EL (cell line): ENCODE measurements around the gene PTGR1.
A peak's percentile ranks its signal among the peaks of the same experiment; 100 is the strongest.
"Not testable (repeated sequence)": the region's sequence is repeated elsewhere in the genome, so short reads cannot be mapped to it uniquely, and the experiment has no call there.

Experiments
- DNase-seq: peaks from one replicate; pipeline ENCODE4 v3.0.0-alpha.2; 2016

Gene PTGR1

DNA sequence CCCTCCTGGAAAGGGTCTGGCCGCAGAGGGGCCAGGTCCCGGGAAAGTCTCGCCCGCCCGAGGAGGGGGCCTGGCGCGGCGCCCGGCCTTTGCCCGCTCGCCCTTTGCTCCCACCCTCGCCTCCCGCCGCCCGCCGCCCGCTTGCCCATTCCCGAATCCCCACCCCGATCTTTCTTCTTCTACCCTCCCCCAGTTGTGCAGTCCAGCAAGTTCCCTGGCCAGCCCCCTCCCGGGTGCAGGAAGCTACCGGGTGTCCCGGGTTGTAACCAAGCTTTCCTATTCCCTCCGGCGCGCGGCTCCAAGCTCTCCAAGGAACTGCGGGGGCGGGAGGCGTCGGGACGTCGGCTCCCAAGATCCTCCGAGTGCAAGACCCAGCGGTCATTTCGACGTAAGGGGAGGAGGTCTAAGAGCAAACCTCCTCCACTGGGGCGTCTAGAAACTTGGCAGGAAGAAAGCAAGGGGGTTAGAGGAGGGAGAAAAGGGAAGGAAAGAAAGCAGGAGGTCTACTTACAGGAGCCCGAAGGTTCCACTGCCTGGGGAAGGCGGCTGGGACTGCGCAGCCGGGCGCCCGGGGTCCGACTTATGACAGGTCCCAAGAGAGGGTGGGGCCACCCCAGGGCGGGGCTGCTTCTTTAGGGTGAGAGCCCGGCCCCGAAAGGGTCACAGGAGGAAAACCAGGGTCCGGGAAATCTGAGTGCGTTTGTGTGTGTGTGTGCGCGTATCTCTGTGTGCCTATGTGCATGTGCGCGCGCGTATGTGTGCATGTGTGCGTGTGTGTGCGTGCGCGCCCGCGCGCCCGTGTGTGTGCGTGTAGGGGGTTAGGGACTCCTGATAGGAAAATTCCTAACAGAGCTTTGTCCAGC is at the start of gene PTGR1:
TSS of gene PTGR1 (minus strand) at position 556 of the 863 bp plus-strand sequence. CDS start 2,225 bp downstream, outside the sequence.
- peak; percentile 90 for DNase-seq

DNA sequence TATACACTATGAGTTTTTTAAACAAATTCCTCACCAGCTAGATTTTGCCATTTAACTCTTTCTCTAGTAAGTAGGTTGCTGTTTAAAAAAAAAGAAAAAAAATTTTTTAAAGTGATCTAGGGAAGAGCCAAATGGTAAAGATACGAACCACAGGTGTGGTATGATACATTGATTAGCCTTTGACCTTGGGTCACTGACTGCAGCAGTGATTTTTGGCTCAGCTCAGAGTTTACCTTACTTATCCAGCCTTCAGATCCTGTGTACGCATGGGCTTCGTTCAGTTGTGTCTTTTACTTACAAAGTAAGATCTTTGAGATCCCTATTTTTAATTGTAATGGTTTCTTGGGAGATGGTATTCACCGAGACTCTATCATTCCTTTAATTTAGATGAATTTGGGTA is 49.6 kb upstream of the PTGR1 start:
- no peak for DNase-seq

DNA sequence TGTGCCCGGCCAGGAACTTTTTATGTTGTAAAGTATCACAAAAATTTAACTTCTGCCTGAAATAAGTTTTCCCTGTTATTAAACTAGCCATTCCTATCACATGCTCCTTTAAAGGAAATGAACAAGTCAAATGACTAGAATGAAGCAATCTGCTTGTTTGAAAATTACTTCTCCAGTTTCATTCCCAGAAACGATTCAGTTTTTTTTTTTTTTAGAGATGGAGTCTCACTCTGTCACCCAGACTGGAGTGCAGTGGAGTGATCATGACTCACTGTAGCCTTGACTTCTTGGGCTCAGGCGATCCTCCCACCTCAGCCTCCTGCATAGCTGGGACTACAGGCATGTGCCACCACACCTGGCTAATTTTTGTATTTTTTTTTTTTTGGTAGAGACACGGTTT is 48.6 kb upstream of the PTGR1 start:
- no peak for DNase-seq

DNA sequence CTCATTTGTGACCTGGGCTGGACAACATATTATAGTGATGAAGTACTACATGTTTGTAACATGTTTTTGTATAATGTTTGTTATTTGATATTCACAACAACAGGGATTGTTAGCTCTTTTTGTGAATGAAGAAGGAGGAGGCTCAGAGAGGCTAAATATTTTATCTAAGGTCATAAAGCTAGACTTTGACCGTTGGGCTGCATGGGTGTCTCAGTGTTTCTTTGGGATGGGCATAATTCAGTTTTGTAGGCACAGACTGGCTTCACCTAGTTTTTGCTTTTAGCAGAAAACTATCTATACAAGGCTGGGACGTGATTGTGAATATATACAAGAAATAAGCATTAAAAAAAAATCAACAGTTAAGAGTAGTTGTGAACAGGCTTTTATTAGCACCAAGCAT is 47.0 kb upstream of the PTGR1 start:
- no peak for DNase-seq

DNA sequence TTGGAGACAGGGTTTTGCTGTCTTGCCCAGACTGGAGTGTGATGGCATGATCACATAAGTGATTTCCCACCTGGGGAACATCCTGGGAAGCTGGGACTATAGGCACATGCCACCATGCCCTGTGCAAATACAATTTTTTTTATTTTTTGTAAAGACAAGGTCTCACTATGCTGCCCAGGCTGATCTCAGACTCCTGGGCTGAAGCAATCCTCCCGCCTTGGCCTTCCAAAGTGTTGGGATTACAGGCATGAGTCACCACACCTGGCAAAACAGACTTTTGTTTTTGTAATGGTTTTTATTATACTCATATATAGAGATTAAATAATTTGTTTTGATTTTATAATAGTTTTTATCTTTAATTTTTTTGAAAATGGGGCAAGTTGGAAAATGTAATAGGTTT is 46.4 kb upstream of the PTGR1 start:
- no peak for DNase-seq

DNA sequence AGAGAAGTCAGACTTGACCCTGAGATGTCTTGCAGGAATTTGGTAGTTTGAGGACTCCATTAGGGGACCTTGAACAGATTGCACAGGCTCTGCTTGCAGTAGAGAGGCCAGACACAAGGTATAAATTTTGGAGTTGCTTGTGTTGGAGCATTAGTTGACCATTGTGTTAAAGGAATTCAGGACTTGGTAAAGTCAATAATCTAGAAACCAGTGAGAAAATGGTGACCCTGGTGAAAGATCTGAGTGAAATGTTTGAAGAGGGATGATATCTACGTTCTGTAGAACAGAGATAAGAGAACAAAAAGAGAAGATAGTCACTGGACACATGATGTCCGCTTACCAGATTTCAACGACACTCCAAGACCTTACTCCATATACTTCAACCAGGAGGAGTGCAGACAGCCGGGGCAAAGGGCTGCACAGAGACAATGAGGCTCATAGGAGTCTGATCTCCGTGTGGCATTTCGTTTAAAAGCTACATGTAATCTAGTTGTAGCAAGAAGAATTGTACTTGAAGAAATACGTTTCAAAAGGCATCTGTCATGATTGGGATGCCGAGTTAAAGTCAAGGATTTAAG is 44.8 kb upstream of the PTGR1 start:
- no peak for DNase-seq

DNA sequence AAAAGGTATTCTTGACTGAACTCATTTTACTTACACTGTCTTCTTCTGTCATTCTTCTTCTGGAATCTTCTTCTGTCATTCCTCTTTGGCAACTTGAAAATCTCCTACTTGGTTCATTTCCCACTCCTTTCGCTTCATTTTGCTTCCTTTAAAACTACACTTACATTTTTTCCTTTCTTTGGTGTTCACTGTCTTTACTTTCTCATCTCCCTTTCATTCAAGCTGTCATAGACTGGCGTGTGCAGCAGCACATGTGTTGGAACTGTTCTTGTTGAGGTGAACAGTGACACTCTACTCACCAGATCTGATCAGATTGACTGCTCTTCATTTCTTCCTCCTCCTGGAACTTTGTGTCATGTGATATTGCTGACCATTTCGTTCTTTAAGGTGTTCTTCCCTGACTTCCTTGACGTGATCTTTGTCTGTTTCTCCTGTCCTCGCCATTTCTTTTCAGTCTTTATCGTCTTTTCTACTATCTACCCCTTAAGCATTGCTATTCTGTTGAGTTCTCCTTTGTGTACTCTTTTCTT is 38.0 kb upstream of the PTGR1 start:
- no peak for DNase-seq

- no peak for DNase-seq
Measured at GRCh38 chr9:111634860-111635259, 35.4 kb upstream of the PTGR1 start.

DNA sequence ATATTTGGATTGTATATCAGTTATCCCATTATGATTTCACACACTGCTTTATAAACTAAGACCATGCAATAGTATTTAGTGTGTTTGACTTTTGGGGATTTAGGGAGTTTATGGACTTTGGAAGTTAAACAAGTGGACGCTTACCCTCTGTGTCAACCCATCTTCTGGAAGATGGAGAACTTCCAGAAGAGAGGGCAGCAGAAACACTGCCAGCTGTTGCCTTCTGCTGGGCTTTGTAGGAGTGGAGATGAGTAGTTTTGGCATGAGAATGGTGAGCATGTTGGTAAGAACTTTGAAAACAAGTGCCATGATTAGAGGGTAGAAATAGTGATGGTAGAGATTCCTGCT is 33.9 kb upstream of the PTGR1 start:
- DNase-seq, result no peak

- DNase-seq, result no peak
Measured at GRCh38 chr9:111632695-111633388, 33.4 kb upstream of the PTGR1 start.

- DNase-seq, result no peak
Measured at GRCh38 chr9:111632060-111632459, 32.6 kb upstream of the PTGR1 start.

- DNase-seq, result peak; percentile 99
Measured at GRCh38 chr9:111631214-111631971, 31.9 kb upstream of the PTGR1 start, which contains the start of gene DNAJC25. DNAJC25 (plus strand) TSS chr9:111631334; CDS start chr9:111631408, 74 bp downstream.

DNA sequence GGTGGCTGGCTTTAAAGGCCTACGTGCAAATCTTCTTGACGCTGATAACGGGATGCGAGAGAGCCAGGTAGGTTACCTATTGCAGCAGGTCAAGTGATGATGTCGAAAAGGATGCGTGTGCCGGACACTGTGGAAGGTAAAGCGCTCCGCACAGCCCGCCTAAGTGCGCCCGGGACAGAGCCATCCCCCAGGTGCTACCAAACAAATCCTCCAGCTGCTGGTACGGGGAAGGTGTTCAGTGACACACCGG is 31.4 kb upstream of the PTGR1 start:
- DNase-seq, result no peak

- no peak for DNase-seq
Measured at GRCh38 chr9:111630182-111630963, 30.9 kb upstream of the PTGR1 start.

DNA sequence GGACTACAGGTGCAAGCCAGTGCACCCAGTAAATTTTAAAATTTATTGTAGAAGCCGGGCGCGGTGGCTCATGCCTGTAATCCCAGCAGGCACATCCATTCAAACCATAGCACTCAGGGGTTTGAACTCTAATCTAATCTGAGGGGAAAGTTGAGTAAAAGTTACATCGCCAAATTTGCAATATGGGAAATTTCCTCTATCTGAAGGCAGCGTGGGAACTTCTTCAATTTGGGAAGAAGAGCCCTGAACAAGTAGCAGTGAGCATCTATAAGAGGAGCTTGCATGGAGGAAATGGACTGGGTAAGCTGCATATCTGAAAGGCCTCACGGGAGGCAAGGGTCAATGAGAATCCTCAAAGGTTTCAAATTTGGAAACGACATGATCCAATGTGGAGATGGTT is 29.0 kb upstream of the PTGR1 start:
- no peak for DNase-seq

DNA sequence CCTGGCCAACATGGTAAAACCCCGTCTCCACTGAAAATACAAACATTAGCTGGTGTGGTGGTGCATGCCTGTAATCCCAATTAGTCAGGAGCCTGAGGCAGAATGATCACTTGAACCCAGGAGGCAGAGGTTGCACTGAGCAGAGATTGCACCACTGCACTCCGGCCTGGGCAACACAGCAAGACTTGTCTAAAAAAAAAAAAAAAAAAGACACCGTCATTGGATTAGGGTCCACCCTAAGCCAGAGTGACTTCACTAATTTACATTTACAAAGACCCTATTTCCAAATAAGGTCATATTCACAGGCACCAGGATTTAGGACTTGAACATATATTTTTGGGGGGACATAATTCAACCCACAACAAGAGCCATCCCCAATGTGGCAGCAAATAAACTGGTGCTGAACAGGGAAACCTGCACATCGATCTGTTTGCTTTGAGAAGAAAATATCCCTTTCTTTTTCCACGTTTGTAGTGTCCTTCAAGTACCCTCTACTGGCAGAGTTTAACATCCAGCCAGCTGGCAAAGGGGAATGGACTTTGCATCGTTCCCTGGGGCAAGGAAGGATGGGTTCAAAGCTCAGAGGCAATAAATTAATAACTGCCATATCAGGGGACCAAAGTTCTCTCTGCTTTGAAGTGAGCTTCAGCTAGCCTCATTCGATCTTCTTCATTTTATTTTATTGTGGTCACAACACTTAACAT is 28.0 kb upstream of the PTGR1 start:
- DNase-seq, result no peak

- DNase-seq, result peak; percentile 89
Measured at GRCh38 chr9:111622626-111623025, 23.2 kb upstream of the PTGR1 start.

- peak; percentile 41 for DNase-seq
Measured at GRCh38 chr9:111621895-111622480, 22.5 kb upstream of the PTGR1 start.

- DNase-seq, result not testable (repeated sequence)
Measured at GRCh38 chr9:111617349-111617748, 17.9 kb upstream of the PTGR1 start.

DNA sequence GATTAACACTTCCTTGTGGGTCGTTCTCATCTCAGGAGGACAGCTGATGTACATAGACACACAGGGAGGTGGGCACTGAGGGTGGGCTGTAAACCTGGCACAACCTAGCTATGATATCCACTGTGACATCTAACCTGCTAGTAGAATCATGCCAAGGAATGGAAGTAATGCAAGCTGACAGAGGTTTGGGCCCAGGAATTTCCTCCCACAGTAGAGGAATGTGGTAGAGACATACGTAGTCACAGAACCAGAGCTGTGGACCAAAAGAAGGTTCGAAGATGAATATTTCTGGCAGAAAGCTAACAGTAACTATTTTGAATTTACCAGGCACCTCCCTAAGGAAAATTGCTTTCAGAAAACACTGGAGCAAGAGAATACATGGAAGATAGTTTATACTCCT is 16.5 kb upstream of the PTGR1 start:
- no peak for DNase-seq

GRCh38 chr9:111613436-111614040 is 14.1 kb upstream of the PTGR1 start:
- no peak for DNase-seq
